Testis (tissue), 2 donors: ENCODE results near the gene SERTM1.

Source experiments
- CTCF ChIP-seq, 3 experiments: fragments of 450-650 bp in 2 of 3; fragments of 200-600 bp in 1 of 3; sonication (generic) in 1 of 3; IDR thresholded peaks; one replicate each; pipeline ENCODE4 v1.5.1; 2016 to 2019; ENCODE audit warnings: antibody characterized with exemption in 3 of 3, mild to moderate bottlenecking in 2 of 3, moderate library complexity in 1 of 3
- POLR2A ChIP-seq: fragments of 450-650 bp; IDR thresholded peaks from one replicate; pipeline ENCODE4 v1.6.1; 2017; ENCODE audit warnings: antibody characterized with exemption, mild to moderate bottlenecking, moderate library complexity

GRCh38 chr13:36628377-36629056, 45.3 kb upstream of the SERTM1 start:
- no peak for TF ChIP-seq POLR2A
- no peak for TF ChIP-seq CTCF (IDR thresholded peaks at IDR 0.05)
